GM19043 (cell line): Measurements from ENCODE around the gene RNPEPL1.
"Not testable (repeated sequence)": the region's sequence is repeated elsewhere in the genome, so short reads cannot be mapped to it uniquely, and the experiment has no call there.

Experiments used
- ATAC-seq: cut with Tn5 transposase; IDR thresholded peaks from one replicate; pipeline ENCODE4 v1.9.1; 2021; ENCODE audit warnings: low read depth; ENCODE audit not compliant: unreplicated experiment

RNPEPL1 gene

DNA sequence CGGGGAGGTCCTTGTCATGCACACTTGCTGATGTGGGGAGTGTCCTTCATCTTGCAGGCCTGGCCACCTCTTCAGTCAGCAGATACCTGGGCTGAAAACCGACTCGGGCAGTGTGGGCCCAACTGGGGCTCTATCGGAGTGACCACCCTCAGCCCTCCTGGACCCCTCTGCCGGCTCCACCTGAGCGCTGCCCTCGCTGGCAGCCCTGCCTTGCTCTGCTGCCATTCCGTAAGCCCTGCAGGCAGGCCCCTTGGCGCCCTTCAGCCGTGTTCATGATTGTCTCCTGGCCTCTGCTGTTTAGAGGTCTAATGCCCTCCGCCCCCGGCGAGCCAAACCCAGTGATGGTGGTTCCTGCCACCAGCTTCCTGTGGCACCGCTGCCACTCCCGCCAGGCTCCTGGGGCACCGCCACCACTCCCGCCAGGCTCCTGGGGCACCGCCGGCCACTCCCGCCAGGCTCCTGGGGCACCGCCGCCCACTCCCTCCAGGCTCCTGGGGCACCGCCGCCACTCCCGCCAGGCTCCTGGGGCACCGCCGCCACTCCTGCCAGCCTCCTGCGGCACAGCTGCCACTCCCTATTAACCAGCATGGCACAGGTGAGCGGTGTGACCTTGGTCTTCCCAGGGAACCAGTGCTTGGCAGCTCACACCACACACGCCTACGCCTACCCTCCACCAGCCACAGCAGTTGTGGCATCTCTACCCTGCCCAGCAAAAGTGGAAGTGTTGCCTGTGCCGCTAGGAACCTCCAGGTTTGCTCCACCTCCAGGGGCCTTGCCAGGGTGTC lies 34.2 kb downstream of the RNPEPL1 start:
- no peak for ATAC-seq

DNA sequence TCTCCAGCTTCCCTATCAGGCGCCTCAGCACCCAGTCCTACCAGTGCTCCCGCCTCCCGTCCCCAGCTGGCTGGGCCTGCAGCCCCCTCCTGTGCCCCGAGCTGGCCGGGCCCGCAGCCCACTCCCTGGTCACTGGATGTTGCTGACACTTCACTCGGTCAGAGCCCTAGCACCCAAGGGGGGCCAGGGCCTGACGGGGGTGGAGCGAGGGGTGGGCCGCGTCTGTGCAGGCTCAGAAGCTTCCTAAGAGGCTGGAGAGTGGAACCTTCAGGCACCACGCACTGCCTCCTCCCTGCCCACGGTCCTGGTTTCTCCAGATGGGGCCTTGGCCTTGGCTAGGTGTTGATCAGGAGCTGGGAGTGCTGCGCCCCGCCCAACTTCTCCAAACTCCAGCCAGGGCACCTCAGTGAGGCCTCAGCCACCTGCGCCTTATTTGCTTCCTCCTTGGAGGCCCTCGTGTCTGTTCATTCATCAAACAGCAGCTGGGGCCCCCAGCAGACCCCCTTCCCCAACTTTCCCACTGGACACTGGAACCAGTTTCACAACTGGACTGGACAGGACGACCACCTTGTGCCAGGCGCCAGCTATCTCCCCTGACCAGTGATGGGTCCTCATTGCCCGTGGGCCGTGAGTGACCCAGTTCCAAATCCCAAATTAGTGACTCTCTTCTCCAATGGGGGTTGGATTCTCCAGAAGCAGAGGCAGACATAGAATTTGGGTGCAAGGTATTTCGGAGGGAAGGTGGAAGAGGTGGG lies 35.0 kb downstream of the RNPEPL1 start:
- ATAC-seq = no peak

DNA sequence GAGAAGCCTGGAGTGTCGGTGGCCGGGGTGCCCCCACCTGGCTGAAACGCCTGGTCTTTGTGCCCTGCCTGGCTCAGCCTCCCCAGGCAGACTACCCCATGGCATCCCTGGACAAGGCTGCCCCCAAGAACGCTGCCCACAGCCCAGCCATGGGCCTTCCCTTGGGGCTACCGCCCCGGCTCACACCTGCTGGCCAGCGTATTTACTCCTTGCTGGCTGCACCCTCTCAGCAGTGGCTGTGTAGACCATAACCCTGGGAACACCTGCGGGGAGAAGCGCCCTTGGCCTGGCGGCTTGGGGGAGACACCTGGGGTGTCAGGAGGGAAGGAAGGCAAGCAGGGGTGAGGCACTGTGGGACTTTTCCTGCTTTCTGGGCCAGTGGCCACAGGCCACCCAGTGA lies 35.6 kb downstream of the RNPEPL1 start:
- ATAC-seq = no peak

DNA sequence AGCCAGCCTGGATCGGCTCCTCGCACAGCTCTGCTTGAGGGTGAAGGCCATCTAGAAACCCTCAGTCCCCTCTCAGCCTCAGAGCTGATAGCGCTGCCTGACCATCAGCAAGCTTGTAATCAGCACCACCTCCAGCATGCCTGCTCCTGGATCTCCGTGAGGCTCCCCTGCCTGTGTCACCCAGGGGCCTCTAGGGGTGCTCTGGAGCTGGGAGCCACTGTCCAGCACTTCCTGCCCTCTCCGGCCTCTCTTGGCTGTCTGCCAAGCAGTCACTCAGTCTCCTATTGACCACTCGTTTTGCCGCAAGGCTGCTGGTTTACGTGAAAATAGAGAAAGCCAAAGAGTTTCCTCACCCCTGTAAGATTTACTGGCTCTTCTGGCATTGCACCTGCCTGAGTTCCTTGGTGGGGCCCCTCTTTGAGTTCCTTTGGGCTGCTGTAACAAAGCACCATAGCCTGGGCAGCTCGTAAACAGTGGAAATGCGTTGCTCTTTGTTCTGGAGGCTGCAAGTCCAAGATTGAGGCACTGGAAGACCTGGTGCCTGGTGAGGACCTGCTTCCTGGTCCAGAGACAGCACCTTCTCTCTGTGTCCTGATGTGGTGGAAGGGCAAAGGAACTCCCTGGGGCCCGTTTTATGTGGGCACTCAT lies 36.1 kb downstream of the RNPEPL1 start:
- ATAC-seq = no peak

DNA sequence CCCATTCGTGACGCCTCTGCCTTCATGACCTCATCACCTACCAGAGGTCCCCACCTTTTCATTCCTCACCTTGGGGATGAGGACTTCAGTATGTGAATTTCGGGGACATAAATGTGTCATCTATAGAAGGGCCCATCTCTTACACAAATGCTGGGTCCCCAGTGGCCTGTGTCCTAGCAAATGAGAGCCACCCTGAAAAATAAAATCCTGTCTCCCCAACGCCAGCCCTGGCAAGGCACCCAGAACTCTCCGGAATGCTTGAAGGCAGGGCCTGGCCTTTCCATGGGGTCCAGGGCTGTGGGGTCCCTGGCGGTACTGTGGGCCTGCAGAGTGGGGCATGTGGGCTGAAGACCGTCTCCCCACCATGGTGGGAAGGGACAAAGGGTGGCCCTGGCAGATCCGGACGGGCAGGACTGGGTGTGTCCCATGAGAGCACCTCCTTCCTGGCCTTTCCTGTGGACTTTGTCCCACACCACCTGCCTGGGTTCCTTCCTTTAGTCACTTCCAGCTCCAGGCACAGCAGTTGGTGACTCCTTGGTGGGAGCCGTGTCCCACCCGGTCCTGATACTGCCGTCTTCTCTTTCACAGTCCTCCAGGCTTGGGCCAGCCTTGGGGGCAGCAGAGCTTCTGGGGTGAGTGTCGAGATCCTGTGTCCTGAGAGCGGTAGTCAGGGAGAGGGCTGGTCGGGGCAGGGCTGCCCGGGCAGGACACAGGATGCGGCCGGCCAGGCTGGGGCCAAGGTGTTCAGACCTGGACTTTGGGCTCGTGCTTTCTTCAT lies 36.8 kb downstream of the RNPEPL1 start:
- no peak for ATAC-seq

DNA sequence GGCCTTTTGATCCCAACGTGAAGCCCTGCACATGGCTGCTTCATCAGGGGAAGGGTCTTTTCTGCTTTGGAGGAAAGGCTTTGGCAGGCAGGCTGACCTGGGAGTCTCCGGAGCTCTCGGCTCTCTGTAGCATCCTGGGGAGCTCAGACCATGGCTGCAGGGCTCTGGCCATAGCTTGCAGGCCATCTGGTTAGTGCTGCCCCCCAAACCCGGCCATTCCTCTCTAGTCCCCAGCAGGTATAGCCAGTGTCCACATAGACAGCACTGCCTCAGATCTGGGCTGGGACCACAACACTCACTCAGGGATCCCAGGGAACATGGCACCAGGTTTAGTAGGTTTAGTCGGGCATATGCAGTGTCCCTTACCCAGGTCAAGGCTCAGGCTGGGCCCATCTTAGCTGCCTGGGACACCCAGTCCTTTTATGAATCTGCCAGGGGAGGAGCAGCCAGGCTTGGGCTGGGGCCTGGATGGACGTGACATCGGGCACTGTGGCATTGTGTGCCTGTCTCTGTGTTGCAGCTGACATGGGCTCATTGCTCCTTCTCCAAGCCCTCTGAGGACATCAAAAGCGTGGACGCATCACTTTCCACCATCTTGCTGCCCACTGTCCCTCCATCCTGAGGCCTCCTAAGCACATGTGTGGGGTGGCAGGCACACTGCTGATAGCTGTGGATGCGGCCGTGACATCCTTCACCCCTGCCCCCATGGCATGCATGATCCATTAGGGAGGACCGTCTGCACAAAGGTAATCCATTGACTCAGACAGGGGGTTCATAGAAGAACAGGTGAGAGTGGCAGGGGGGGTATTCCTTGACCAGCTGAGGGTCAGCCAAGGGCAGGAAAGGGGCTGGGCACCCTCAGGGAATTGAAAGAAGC lies 37.8 kb downstream of the RNPEPL1 start:
- no peak for ATAC-seq

DNA sequence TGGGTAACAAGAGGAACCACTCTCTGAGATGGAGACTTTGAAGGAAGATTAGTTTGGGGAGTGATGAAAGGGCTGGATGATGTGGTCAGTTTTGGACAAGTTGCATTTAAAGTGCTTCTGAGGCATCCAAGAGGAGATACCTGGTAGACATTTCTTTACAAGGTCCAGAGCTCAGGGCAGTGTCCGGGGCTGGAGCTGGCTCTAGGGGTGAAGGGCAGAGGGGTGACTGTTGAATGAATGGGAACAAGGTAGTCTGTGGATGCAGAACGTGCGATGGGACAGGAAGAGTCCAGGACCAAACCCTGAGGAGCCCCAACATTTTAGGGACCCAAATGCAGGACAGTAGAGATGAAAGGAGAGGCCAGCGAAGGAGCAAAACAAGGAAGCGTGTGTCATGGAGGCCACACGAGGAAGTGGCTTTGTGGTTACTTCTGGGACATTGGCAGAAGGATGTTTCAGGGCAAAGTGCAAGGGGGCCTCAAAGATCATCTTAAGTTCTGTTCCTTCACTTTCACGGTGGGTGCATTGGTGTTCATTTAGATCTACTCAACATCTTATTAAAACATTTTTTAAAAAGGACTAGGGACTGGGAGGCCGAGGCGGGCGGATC lies 43.4 kb downstream of the RNPEPL1 start:
- ATAC-seq = no peak

DNA sequence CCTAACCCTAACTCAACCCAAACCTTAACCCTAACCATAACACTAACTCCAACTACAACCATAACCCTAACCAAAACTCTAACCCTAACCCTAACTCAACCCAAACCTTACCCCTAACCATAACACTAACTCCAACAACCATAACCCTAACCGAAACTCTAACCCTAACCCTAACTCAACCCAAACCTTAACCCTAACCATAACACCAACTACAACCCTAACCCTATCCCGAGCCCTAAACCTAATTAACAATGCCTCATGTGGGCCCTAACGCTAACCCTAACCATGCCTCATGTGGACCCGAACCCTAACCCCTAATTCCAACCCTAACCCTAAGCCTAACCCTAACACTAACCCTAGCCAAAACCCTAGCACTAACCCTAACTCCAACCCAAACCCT lies 45.5 kb downstream of the RNPEPL1 start:
- no peak for ATAC-seq

DNA sequence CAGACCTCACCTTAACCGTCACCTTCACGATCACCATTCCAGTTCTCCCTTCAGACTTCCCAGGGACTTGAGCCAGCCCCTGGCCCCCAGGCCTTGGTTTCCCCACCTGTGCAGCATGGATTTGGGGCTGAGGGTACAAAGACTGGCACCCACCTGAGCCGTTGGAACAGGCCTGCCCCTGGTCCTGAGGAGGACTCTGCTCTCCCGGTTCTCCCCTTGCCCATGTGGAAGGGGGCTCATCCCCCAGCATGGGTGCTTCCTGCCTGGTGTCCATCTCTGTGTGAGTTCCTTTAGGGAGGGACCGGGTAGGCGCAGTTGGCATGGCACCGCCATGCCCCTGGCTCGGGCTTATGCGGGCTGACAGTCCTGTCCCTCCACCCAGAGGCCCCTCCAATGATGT lies 46.1 kb downstream of the RNPEPL1 start:
- ATAC-seq = no peak

DNA sequence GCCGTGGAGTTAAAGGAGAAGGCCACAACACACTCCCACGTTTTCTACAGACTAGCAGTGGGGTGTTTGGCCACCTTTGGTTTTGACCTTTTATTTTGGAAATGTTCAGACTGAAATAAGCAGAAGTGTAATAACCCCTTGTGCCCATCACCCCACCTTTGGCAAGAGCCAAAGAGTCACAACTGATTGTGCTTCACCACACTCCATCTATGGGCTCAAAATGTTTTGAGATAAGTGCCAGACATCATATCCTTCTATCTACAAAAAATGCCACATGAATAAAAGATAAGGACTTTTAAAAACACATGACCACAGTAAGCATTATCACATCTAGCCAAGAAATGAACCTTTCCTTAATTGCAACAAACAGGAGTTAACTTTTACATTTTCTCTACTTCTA lies 47.1 kb downstream of the RNPEPL1 start:
- no peak for ATAC-seq

DNA sequence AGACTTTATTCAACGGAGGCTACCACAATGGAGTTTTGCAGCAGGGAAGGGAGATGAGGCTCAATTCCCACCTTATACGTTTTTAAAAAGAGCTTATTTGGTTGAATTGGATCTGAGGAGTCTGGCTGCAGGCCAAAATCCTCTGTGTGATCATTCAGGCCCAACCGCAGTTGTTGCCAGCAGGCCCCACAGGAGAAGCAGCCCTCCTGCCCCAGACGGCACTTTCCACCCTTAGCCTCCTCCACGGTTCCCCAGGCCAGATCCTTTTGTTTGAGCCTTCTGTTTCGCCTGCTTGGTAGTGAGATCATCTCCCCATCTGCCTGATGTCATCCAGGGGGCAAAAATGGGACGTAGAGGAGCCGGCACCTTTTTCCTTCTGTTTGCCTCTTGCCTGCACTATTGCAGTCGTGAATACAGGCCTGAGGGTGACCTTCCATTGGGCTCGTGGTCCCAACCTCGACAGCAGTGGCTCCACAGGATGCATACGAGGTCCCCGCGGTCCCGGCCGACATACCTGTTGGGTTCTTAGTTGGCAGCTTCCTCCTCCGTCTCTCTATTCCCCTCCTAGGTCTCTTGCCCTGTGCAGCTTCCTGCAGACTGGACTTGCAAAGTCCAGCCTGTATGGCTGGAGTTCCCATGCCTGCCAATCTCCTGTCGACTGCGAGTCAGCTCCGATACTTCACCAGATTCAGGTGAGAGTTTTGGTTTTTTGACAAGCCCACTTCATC lies 47.7 kb downstream of the RNPEPL1 start:
- ATAC-seq = no peak

DNA sequence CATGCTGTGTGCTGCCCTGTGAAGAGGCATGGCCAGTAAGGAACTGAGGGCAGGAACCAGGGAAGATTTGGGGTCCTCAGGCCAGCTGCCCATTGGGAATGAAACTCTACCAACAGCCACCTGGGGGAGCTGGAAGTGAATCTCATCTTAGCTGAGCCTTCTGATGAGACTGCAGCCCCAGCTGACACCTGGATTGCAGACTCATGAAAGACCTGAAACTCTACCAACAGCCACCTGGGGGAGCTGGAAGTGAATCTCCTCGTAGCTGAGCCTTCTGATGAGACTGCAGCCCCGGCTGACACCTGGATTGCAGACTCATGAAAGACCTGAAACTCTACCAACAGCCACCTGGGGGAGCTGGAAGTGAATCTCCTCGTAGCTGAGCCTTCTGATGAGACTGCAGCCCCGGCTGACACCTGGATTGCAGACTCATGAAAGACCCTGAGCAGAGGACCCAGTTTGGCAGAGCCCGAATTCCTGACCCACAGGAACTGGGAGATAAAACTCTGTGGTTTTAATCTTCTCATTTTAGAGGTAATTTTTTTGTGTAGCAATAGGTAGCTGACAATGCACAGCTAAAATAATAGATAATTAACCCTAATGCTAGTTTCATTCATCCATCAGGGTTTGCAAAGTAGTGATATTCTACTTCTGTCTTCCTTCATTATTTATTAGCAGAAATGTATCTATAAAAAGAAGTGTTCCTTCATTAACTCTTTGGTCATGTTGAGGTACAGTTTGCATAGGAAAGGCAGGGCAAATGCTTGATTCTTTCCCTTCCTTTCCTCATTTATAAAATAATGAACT lies 48.8 kb downstream of the RNPEPL1 start:
- not testable (repeated sequence) for ATAC-seq

DNA sequence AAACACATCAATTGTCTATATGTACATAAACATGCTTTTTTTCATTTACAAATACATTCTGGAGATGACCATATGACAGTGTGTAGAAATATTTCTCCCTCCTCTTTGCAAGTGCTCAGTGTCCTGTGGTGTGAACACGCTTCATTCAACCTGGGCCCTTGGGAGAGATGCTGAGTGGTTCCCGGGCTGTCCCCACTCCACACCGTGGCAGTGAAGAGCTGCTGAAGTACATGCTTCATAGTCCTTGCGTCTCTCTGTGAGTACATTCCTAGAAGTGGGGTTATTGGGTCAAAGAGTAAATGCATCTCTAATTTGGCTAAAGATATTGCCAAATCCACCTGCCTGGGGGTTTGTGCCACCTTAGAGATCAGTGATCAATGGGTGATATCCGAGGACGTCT lies 50.5 kb downstream of the RNPEPL1 start:
- ATAC-seq = no peak

DNA sequence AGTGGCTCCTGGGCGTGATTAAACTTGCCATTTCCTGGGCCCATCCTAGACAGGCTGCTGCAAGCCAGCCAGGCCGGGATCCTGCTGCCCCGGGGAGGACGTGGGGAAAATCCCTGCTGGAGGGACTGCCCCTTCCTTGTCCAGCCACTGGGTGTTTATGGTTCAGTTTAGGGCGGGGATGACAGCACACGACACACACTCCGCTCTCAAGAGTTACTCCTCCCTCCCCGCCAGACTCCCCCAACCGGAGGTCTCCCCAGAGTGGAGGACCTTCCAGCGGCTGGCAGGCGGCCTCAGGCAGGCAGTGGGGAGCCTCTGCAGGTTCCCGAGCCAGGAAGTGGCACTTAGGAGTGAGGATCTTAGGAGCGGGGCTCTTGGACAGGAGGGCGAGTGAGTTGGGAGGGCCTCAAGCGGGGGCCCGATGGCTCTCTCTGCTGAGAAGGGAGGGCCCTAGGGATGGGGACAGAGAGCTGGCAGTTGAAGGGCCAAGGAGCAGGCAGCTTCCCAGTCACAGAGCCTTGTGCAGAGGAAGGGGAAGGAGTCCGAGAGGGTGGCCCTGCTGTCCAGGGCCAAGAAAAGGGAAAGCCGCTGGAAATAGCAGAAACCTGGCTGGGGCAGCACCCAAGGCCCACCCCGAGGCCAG lies 51.3 kb downstream of the RNPEPL1 start:
- no peak for ATAC-seq

DNA sequence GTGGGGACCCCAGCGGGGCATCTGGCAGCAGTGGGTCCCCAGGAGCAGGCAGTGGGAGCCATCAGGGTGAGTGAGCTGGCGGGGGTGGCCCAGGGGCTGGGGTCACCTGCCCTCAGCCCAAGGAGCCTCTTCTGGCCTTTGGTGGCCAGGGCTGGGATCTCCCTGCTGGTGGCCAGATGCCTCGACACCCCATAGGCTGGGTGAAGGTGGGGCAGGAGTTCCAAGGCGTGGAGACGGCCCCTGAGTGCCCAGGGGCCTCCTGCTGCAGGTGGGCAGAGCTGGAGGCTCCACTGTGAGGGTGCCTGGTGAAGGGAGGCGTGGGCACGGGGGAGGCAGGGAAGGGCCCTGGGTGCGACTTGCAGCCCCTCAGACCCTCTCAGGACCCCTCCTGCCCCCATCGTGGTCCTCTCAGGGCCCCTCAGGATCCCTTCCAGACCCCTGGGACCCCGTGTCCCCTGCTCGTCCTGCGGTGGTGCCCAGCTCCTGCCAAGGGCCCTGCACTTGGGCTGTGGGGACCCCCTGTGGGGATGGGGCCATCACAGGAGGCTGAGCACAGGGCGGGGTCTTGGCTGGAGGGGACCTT lies 52.0 kb downstream of the RNPEPL1 start:
- no peak for ATAC-seq

DNA sequence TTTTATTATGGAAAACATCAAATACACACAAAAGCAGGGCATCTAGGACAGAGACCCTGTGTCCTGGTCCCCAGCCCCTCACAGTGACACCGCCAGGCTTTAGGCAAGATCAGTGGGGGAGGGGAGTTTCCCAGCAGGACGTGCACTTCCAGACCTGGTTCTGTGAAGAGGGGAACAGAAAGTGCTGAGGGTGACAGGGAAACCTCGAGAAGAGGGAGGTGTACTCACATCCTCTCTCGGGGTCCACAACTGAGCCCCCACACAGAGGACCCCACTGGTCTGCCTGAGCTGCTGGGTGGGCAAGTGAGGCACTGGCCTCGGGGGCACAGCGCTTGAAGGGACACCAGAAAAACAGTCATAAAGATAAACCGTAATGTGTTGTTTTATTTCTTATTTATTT lies 52.6 kb downstream of the RNPEPL1 start:
- ATAC-seq = no peak

DNA sequence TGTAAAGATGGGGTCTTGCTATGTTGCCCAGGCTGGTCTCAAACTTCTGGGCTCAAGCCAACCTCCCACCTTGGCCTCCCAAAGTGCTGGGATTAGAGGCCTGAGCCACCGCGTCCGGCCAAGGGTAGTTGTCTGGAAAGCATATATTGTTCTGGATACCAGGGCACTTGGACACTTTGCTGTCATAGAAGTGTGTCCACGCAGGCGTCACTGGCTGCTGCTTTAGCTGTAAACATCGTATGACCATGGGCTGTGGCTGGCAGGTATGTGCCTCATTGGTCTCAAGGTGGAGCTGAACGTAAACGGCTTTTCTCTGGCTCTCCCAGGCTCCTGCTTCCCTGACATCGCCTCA lies 53.8 kb downstream of the RNPEPL1 start:
- no peak for ATAC-seq
